Skeletal muscle tissue (tissue), 4 donors: ENCODE measurements around the gene PAPOLA. TPM values are rescaled to one million over a fixed set of nuclear protein-coding genes. Genes with fewer than 3 reads are reported as not detected.

Experiments
- H3K27ac ChIP-seq: one replicate; pipeline ENCODE4 v1.7.0; 2013; ENCODE audit warnings: mild to moderate bottlenecking, low read depth, low read length, inconsistent platforms
- H3K27me3 ChIP-seq, 3 donors: one replicate each; pipeline ENCODE4 v1.7.0; 2013; ENCODE audit warnings: low read length in 3 of 3; ENCODE audit not compliant: control insufficient read depth in 3 of 3, insufficient read depth in 3 of 3
- H3K36me3 ChIP-seq, 3 donors: one replicate each; pipeline ENCODE4 v1.7.0; 2013; ENCODE audit warnings: low read length in 3 of 3; ENCODE audit not compliant: control insufficient read depth in 3 of 3, insufficient read depth in 3 of 3
- H3K4me1 ChIP-seq, 3 donors: one replicate each; pipeline ENCODE4 v1.7.0; 2013; ENCODE audit warnings: low read length in 3 of 3, mild to moderate bottlenecking in 3 of 3; ENCODE audit not compliant: control insufficient read depth in 3 of 3, insufficient read depth in 3 of 3
- H3K4me3 ChIP-seq, 3 donors: one replicate each; pipeline ENCODE4 v1.7.0; 2013; ENCODE audit warnings: low read length in 3 of 3
- H3K9ac ChIP-seq, 3 donors: one replicate each; pipeline ENCODE4 v1.7.0; 2013; ENCODE audit warnings: low read length in 3 of 3, mild to moderate bottlenecking in 3 of 3, moderate library complexity in 2 of 3, low read depth in 1 of 3
- H3K9me3 ChIP-seq, 3 donors: one replicate each; pipeline ENCODE4 v1.7.0; 2013; ENCODE audit warnings: low read length in 3 of 3; ENCODE audit not compliant: control insufficient read depth in 3 of 3
- total RNA-seq: library from RNA; depleted of rRNA; stranded (reverse); fragments of >200 nt; gene quantifications from one replicate; pipeline ENCODE4 v1.2.3, GENCODE V29; 2014
- donor health status: Osteomylitis.

The PAPOLA gene
- total RNA-seq, 1 donor from 2014 or later, result 117 TPM

DNA sequence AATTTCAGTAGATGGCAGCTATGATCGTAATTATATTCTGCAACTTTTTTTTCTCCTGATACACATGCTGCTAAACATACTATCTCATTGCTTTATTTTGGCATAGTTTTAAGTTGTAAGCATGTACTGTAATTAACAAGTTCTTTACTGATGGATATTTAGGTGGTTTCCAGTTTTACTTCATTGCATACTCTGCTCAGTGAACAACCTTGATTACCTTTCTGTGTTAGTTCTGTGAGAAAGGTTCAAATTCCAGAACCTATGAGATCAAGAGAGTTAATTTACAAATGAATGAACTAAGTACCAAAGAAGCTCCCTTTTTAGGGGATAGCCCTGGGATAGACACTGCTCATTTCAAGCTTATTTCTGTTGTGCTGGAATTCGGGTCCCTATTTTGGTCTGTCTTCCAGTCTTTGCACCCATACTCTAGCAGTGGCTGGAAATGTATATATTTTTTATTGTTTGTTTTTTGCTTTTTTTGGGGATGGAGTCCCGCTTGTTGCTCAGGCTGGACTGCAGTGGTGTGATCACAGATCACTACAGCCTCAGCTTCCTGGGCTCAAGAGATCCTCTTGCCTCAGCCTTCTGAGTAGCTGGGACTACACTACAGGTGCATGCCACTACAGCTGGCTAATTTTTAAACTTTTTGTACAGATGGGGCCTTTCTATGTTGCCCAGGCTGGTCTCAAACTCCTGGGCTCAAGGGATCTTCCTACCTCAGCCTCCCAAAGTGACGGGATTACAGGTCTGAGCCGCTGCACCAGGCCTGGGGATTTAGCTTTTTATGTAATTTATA, 10.6 kb downstream of the PAPOLA start:
- Histone ChIP-seq H3K9ac (no peak overlapping the region), H3K4me1 (peaks cover 8 to 11% (median 9%) of the 10 kb centered on the region in 3 donors), H3K27ac (no peak overlapping the region), H3K4me3 (no peak overlapping the region), H3K27me3 (no peaks in the 10 kb centered on the region), H3K36me3 (no peaks in the 10 kb centered on the region), H3K9me3 (no peaks in the 10 kb centered on the region)

DNA sequence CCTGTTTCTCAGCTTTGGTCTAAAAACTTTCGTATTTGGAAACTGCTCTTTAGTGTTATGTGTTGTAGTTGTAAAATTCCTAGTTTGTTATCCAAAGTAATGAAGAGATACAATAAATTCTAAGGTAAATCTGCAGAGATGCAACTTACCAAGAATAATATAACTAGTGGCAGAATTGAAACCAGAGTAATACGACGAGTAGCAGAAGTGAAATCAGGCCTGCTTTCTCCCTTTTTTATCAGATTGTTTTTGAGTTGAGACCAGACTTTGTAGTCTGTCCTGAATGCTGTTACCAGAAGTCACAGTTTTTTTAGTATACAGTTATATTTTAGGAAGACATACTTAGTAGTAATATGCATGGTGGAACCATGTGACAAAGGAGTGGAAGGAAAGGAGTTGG, 12.5 kb downstream of the PAPOLA start:
- H3K27ac ChIP-seq, result no peak overlapping the region
- no peaks in the 10 kb centered on the region for H3K36me3 ChIP-seq
- peaks cover 5 to 8% (median 6%) of the 10 kb centered on the region in 3 donors for H3K4me1 ChIP-seq
- H3K9ac ChIP-seq, result no peak overlapping the region
- no peaks in the 10 kb centered on the region for H3K27me3 ChIP-seq
- H3K9me3 ChIP-seq, result no peaks in the 10 kb centered on the region
- H3K4me3 ChIP-seq, result no peak overlapping the region

DNA sequence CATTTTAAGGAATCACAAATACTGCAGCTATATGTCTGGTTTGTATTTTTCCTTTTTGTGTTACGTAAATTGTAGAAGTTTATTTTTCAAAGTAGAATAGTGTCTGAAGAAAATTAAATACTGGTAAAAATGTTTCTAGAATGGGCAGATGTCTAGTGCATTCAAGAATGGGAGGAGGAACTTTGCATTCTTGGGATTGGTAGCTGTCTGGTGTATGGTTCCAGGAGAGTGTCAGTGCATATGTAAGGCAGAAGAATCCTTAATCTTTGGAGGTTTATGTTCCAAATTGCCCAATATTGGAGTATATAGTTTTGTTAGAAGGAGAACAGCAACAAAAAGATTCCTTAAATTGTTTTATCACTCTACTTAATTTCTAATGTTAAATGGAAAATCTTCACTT, 13.5 kb downstream of the PAPOLA start:
- H3K27ac ChIP-seq, result no peak overlapping the region
- H3K9ac ChIP-seq, result no peak overlapping the region
- H3K36me3 ChIP-seq, result no peaks in the 10 kb centered on the region
- H3K9me3 ChIP-seq, result no peaks in the 10 kb centered on the region
- H3K4me3 ChIP-seq, result no peak overlapping the region
- peaks cover 5 to 8% (median 6%) of the 10 kb centered on the region in 3 donors for H3K4me1 ChIP-seq
- H3K27me3 ChIP-seq, result no peaks in the 10 kb centered on the region

DNA sequence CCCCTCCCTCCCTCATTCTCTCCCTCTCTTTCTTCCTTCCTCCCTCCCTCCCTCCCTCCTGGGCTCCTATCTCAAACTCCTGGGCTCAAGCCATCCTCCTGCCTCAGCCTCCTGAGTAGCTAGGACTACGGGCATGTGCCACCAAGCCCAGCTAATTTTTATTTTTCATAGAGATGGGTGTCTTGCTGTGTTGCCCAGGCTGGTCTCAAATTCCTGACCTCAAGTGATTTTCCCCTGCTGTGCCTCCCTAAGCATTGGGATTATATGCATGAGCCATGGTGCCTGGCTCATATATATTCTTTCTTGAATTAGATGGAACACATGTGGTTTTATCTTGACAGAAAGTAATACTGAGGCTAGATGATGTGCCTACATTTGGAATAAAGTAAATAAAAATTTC, 14.2 kb downstream of the PAPOLA start:
- Histone ChIP-seq H3K4me3 (no peak overlapping the region), H3K9me3 (no peaks in the 10 kb centered on the region), H3K27ac (no peak overlapping the region), H3K4me1 (peaks cover 5 to 8% (median 6%) of the 10 kb centered on the region in 3 donors), H3K36me3 (peaks cover 0 to under 1% (median 0%) of the 10 kb centered on the region in 3 donors), H3K27me3 (no peaks in the 10 kb centered on the region), H3K9ac (no peak overlapping the region)

DNA sequence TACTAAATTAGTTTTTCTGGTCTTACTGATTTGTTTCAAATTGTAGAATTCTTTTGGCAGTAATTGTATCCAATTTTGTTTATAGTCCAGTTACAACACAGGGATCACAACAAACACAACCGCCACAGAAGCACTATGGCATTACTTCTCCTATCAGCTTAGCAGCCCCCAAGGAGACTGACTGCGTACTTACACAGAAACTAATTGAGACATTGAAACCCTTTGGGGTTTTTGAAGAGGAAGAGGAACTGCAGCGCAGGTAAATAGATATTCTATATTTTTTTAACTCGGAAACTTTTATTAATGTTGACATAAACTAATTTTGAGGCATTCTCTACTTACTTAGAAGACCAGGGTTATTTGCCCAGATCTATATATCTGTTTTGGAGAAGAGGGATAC, 17.8 kb downstream of the PAPOLA start:
- Histone ChIP-seq H3K4me3 (no peak overlapping the region), H3K9ac (no peak overlapping the region), H3K36me3 (peaks cover 8 to 9% (median 8%) of the 10 kb centered on the region in 3 donors), H3K4me1 (peaks cover 0 to 6% (median 0%) of the 10 kb centered on the region in 3 donors), H3K9me3 (no peaks in the 10 kb centered on the region), H3K27me3 (no peaks in the 10 kb centered on the region), H3K27ac (no peak overlapping the region)

DNA sequence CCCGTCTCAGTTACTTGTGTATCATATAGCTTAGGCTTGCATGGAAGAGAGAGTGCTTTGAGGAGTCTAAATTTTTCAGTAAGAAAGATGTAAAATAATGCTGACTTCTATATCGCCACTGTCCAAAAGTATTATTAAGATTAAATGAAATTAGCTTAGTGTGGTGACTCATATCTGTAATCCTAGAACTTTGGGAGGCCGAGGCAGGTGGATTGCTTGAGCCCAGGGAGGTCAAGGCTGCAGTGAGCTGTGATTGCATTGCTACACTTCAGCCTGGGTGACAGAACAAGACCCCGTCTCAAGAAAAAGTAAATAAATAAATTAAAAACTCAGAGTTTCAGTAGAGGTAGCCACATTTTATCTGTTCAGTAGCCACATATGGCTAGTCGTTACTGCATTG, 23.3 kb downstream of the PAPOLA start:
- no peaks in the 10 kb centered on the region for H3K4me1 ChIP-seq
- no peak overlapping the region for H3K4me3 ChIP-seq
- H3K27me3 ChIP-seq, result no peaks in the 10 kb centered on the region
- H3K36me3 ChIP-seq, result peaks cover 15 to 36% (median 31%) of the 10 kb centered on the region in 3 donors
- no peaks in the 10 kb centered on the region for H3K9me3 ChIP-seq
- H3K9ac ChIP-seq, result no peak overlapping the region
- H3K27ac ChIP-seq, result no peak overlapping the region

DNA sequence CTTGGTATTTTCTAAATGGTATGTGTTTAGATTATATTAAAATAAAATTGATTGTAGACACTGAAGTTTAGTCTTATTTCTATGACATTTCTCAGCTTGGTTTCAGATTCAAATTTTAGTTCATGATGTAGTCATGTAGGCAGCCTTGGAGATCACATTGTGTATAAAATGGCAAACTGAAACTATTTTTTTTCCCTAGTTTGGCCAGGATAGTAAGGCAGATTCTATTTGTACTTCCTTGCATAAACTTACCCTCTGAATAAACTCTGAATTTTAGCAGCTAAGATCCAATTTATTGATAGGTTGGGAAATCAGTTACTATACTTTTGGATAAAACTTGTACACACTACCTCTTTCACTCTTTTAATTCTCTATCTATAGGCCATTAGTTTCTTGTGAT, 30.4 kb downstream of the PAPOLA start:
- no peaks in the 10 kb centered on the region for H3K27me3 ChIP-seq
- no peak overlapping the region for H3K4me3 ChIP-seq
- H3K36me3 ChIP-seq, result peaks cover under 1 to 39% (median 30%) of the 10 kb centered on the region in 3 donors
- no peaks in the 10 kb centered on the region for H3K4me1 ChIP-seq
- H3K9me3 ChIP-seq, result no peaks in the 10 kb centered on the region
- no peak overlapping the region for H3K27ac ChIP-seq
- no peak overlapping the region for H3K9ac ChIP-seq

DNA sequence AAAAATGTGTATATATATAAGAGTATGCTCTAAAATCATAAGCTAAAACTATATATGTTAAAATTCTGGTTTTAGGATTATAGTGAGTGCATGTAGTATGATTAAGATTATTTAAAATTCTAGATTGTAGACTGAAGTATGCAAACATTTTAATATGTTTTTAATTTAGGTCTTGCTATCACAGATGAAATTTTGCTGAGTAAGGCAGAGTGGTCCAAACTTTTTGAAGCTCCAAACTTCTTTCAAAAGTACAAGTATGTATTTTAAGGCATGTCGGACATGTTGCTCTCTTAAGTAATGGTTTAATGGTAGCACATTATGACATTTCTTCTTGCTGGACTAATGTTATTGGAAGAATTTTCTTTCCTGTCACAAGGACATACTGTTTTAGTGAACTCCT, 34.6 kb downstream of the PAPOLA start:
- Histone ChIP-seq H3K36me3 (peaks cover 0 to 28% (median 12%) of the 10 kb centered on the region in 3 donors), H3K9ac (no peak overlapping the region), H3K4me1 (no peaks in the 10 kb centered on the region), H3K27me3 (no peaks in the 10 kb centered on the region), H3K9me3 (no peaks in the 10 kb centered on the region), H3K27ac (no peak overlapping the region), H3K4me3 (no peak overlapping the region)

DNA sequence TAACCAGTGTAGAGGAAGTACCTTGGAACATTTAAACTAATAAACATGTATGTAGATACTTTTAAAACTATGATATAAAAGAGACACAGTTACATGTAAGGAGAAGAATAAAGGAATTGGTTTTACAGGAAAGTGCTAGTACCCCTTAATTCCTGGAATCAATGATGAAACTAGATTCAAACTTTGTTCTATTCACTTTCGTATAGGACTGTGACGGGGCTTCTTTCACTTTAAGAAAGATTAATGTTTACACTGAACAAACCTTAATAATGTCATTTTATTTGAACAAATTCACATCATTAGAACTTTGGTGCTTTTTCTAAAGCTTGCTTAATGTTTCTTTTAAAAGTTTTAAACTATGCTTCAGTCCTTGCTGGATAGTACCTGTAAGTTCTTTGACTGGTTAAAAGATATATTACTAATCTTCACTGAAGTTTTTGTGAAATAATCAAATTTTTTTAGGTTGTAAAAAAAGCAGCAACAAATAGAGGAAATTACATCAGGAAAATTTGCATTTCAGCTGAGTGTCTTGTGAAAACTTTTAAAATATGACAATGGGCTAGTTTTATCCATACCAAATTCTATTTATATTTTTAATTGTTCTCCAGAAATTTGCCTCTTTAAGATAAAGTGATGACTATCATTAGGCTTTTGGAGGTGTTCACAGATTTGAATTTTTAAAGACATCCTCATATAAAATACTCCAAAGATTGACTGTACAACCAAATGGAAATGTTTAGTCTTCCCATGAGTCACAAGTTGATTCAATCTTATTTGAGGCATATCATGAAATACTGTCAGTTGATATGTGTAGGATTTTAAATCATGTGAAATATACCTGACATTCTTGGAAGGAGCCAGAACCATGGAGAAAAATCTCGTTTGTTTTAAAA, 36.2 kb downstream of the PAPOLA start:
- H3K9ac ChIP-seq, result no peak overlapping the region
- H3K36me3 ChIP-seq, result peaks cover 0 to 21% (median 10%) of the 10 kb centered on the region in 3 donors
- no peaks in the 10 kb centered on the region for H3K27me3 ChIP-seq
- no peaks in the 10 kb centered on the region for H3K4me1 ChIP-seq
- no peak overlapping the region for H3K4me3 ChIP-seq
- no peak overlapping the region for H3K27ac ChIP-seq
- no peaks in the 10 kb centered on the region for H3K9me3 ChIP-seq

DNA sequence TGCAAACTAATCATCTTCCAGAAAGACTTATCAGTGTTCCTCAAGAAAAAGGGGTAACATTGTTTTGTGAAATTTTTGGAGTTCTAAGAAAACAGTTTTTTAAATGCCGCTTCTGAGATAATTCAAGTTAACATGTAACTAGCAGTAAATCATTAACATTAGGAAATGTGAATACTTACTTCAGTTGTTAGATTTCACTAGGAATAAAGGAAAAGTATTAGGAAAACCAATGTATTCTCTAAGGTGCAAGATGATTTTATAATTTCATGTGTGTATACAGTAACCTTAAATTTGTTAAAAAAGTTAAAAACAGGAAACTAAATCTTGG, 36.8 kb downstream of the PAPOLA start:
- Histone ChIP-seq H3K4me1 (no peaks in the 10 kb centered on the region), H3K9me3 (no peaks in the 10 kb centered on the region), H3K27me3 (no peaks in the 10 kb centered on the region), H3K9ac (no peak overlapping the region), H3K27ac (no peak overlapping the region), H3K4me3 (no peak overlapping the region), H3K36me3 (peaks cover 0 to 18% (median 13%) of the 10 kb centered on the region in 3 donors)
